WTC11 (cell line): ENCODE results near the gene CX3CL1. TPM values are rescaled to one million over a fixed set of nuclear protein-coding genes. Genes with fewer than 3 reads are reported as not detected.

Experiments
- ATAC-seq: fragments of 200-7000 bp; cut with Tn5 transposase; 2 replicates; pipeline ENCODE4 v1.10.0; 2021; ENCODE audit warnings: mild to moderate bottlenecking, moderate library complexity
- CTCF ChIA-PET: fragments of 300-600 bp; sonication (Branson Sonifier 250); formaldehyde crosslinking; loops from one replicate; lab custom pipeline; 2021; ENCODE audit warnings: antibody characterized with exemption; lab: Charles Lee
- POLR2A ChIA-PET: fragments of 350-600 bp; sonication (Branson Sonifier 250); formaldehyde crosslinking; loops from one replicate; lab custom pipeline; 2021; ENCODE audit warnings: antibody characterized with exemption; lab: Charles Lee
- DNase-seq: peaks from one replicate; pipeline ENCODE4 v3.0.0; 2021; ENCODE audit warnings: low spot score
- H3K27ac Mint-ChIP-seq: 2 replicates; pipeline ENCODE4 v1.8.0; 2021; ENCODE audit warnings: mixed read lengths
- H3K27me3 Mint-ChIP-seq: 2 replicates; pipeline ENCODE4 v1.8.0; 2021; ENCODE audit warnings: low read depth, mild to moderate bottlenecking, moderate library complexity, mixed read lengths
- H3K36me3 Mint-ChIP-seq: 2 replicates; pipeline ENCODE4 v1.8.0; 2021; ENCODE audit warnings: mixed read lengths
- H3K4me1 Mint-ChIP-seq: 2 replicates; pipeline ENCODE4 v1.8.0; 2022; ENCODE audit warnings: mixed read lengths
- H3K4me3 Mint-ChIP-seq: 2 replicates; pipeline ENCODE4 v1.8.0; 2021; ENCODE audit warnings: mild to moderate bottlenecking, moderate library complexity, mixed read lengths
- H3K9me3 Mint-ChIP-seq: 2 replicates; pipeline ENCODE4 v1.8.0; 2021; ENCODE audit warnings: mixed read lengths
- CREB1 ChIP-seq: sonication (generic); formaldehyde crosslinking; IDR thresholded peaks from 2 replicates; pipeline ENCODE4 v1.8.0; 2023; ENCODE audit warnings: mild to moderate bottlenecking, missing genetic modification reagents
- CREM ChIP-seq: sonication (generic); formaldehyde crosslinking; IDR thresholded peaks from 2 replicates; pipeline ENCODE4 v1.8.1; 2022; ENCODE audit warnings: mild to moderate bottlenecking, missing genetic modification reagents, moderate library complexity
- GABPB1 ChIP-seq: sonication (generic); formaldehyde crosslinking; IDR thresholded peaks from 2 replicates; pipeline ENCODE4 v1.8.1; 2023; ENCODE audit warnings: mild to moderate bottlenecking, missing genetic modification reagents
- HMGA2 ChIP-seq: fragments of 250-450 bp; sonication (Bioruptor Pico); IDR thresholded peaks from 2 replicates; pipeline ENCODE4 v1.4.0; 2021; ENCODE audit warnings: mild to moderate bottlenecking, moderate library complexity
- KAT7 ChIP-seq: sonication (generic); formaldehyde crosslinking; IDR thresholded peaks from 2 replicates; pipeline ENCODE4 v1.8.1; 2023; ENCODE audit warnings: missing genetic modification reagents, mild to moderate bottlenecking, borderline replicate concordance
- NFE2L1 ChIP-seq: sonication (generic); formaldehyde crosslinking; IDR thresholded peaks from 2 replicates; pipeline ENCODE4 v1.8.1; 2023; ENCODE audit warnings: missing genetic modification reagents
- OVOL2 ChIP-seq: fragments of 250-450 bp; sonication (Bioruptor Pico); IDR thresholded peaks from 2 replicates; pipeline ENCODE4 v1.9.0; 2021; ENCODE audit warnings: mild to moderate bottlenecking, borderline replicate concordance
- RORB ChIP-seq: fragments of 250-450 bp; sonication (Bioruptor Pico); IDR thresholded peaks from 2 replicates; pipeline ENCODE4 v1.9.0; 2021; ENCODE audit warnings: mild to moderate bottlenecking
- SMAD3 ChIP-seq: sonication (generic); formaldehyde crosslinking; IDR thresholded peaks from 2 replicates; pipeline ENCODE4 v1.8.0; 2022; ENCODE audit warnings: missing genetic modification reagents, mild to moderate bottlenecking, borderline replicate concordance
- SMAD4 ChIP-seq: sonication (generic); formaldehyde crosslinking; IDR thresholded peaks from 2 replicates; pipeline ENCODE4 v1.8.0; 2022; ENCODE audit warnings: mild to moderate bottlenecking, missing genetic modification reagents
- SP1 ChIP-seq: sonication (generic); formaldehyde crosslinking; conservative IDR thresholded peaks from 2 replicates; pipeline ENCODE4 v1.8.1; 2022; ENCODE audit warnings: missing genetic modification reagents
- ZNF232 ChIP-seq: sonication (generic); formaldehyde crosslinking; IDR thresholded peaks from 2 replicates; pipeline ENCODE4 v1.8.0; 2022; ENCODE audit warnings: mild to moderate bottlenecking, missing genetic modification reagents
- ZNF317 ChIP-seq: sonication (generic); formaldehyde crosslinking; IDR thresholded peaks from 2 replicates; pipeline ENCODE4 v1.8.1; 2023; ENCODE audit warnings: low read depth, mild to moderate bottlenecking, moderate library complexity, missing genetic modification reagents, borderline replicate concordance
- ZNF416 ChIP-seq: fragments of 250-450 bp; sonication (Bioruptor Pico); IDR thresholded peaks from 2 replicates; pipeline ENCODE4 v1.9.0; 2021; ENCODE audit warnings: mild to moderate bottlenecking, inconsistent platforms
- ZNF671 ChIP-seq: fragments of 250-450 bp; sonication (Bioruptor Pico); IDR thresholded peaks from 2 replicates; pipeline ENCODE4 v1.8.0; 2021; ENCODE audit warnings: mild to moderate bottlenecking
- total RNA-seq: library from RNA; stranded (reverse); gene quantifications from 3 replicates; pipeline ENCODE4 v1.2.3, GENCODE V29; 2021
- TF ChIP-seq, protein P1 (sequence below): sonication (generic); formaldehyde crosslinking; IDR thresholded peaks from 2 replicates; pipeline ENCODE4 v1.8.0; 2023; ENCODE audit warnings: missing genetic modification reagents, mild to moderate bottlenecking, borderline replicate concordance
- TF ChIP-seq, protein P2 (sequence below): fragments of 250-450 bp; sonication (Bioruptor Pico); conservative IDR thresholded peaks from 2 replicates; pipeline ENCODE4 v1.9.0; 2021; ENCODE audit warnings: mild to moderate bottlenecking
- TF ChIP-seq, protein P3 (sequence below): sonication (generic); formaldehyde crosslinking; IDR thresholded peaks from 2 replicates; pipeline ENCODE4 v1.8.1; 2023; ENCODE audit warnings: mild to moderate bottlenecking, missing genetic modification reagents, moderate library complexity
- TF ChIP-seq, protein P4 (sequence below): sonication (generic); formaldehyde crosslinking; IDR thresholded peaks from 2 replicates; pipeline ENCODE4 v1.8.0; 2022; ENCODE audit warnings: mild to moderate bottlenecking, missing genetic modification reagents
- TF ChIP-seq, protein P5 (sequence below): fragments of 250-450 bp; sonication (Bioruptor Pico); IDR thresholded peaks from 2 replicates; pipeline ENCODE4 v1.9.0; 2021; ENCODE audit warnings: mild to moderate bottlenecking, borderline replicate concordance
- TF ChIP-seq, protein P6 (sequence below): sonication (generic); formaldehyde crosslinking; IDR thresholded peaks from 2 replicates; pipeline ENCODE4 v1.8.1; 2022; ENCODE audit warnings: mild to moderate bottlenecking, moderate library complexity, missing genetic modification reagents

Gene CX3CL1
- total RNA-seq, 1 experiment from 2014 or later = 1.2 TPM

DNA sequence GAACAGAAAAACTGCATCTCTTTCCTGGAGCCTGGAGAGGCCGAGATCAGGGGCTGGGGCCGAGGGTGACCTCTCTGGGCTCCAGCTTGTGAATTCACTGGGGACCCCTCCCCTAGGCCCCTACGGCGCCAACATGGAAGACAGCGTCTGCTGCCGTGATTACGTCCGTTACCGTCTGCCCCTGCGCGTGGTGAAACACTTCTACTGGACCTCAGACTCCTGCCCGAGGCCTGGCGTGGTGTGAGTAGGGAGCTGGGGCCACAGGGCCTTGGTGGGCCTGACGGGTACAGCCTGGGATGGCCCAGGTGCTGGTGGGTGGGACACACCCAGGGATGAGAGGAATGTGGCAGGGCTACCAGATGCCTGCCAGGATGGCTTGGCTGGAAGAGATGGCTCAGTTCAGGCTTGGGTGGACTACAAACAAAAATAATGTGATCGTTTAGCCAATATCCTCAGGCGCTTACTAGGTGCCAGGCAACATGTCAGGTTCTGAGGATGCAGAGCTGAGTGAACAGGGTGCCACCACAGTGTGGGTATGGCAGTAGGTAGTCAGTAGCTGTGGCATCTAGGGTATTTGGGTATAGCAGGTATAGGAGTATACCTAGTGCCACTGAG, 11.9 kb upstream of the CX3CL1 start:
- Mint-ChIP-seq H3K27me3 (no peaks in the 10 kb centered on the region), H3K4me3 (no peak overlapping the region), H3K36me3 (no peaks in the 10 kb centered on the region), H3K4me1 (no peaks in the 10 kb centered on the region; the same call in 1 of the 2 replicates), H3K9me3 (no peaks in the 10 kb centered on the region), H3K27ac (no peak overlapping the region)
- DNase-seq (no peak), ATAC-seq (no peak)
- ChIA-PET CTCF (no interaction called here), POLR2A (no interaction called here)
- TF ChIP-seq, protein P1, sequence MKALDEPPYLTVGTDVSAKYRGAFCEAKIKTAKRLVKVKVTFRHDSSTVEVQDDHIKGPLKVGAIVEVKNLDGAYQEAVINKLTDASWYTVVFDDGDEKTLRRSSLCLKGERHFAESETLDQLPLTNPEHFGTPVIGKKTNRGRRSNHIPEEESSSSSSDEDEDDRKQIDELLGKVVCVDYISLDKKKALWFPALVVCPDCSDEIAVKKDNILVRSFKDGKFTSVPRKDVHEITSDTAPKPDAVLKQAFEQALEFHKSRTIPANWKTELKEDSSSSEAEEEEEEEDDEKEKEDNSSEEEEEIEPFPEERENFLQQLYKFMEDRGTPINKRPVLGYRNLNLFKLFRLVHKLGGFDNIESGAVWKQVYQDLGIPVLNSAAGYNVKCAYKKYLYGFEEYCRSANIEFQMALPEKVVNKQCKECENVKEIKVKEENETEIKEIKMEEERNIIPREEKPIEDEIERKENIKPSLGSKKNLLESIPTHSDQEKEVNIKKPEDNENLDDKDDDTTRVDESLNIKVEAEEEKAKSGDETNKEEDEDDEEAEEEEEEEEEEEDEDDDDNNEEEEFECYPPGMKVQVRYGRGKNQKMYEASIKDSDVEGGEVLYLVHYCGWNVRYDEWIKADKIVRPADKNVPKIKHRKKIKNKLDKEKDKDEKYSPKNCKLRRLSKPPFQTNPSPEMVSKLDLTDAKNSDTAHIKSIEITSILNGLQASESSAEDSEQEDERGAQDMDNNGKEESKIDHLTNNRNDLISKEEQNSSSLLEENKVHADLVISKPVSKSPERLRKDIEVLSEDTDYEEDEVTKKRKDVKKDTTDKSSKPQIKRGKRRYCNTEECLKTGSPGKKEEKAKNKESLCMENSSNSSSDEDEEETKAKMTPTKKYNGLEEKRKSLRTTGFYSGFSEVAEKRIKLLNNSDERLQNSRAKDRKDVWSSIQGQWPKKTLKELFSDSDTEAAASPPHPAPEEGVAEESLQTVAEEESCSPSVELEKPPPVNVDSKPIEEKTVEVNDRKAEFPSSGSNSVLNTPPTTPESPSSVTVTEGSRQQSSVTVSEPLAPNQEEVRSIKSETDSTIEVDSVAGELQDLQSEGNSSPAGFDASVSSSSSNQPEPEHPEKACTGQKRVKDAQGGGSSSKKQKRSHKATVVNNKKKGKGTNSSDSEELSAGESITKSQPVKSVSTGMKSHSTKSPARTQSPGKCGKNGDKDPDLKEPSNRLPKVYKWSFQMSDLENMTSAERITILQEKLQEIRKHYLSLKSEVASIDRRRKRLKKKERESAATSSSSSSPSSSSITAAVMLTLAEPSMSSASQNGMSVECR (CRISPR knock-in tag) = no peak
- TF ChIP-seq OVOL2 (CRISPR knock-in tag) (no peak), KAT7 (CRISPR knock-in tag) (no peak), SMAD4 (no peak), ZNF416 (CRISPR knock-in tag) (no peak)
- TF ChIP-seq, protein P2, sequence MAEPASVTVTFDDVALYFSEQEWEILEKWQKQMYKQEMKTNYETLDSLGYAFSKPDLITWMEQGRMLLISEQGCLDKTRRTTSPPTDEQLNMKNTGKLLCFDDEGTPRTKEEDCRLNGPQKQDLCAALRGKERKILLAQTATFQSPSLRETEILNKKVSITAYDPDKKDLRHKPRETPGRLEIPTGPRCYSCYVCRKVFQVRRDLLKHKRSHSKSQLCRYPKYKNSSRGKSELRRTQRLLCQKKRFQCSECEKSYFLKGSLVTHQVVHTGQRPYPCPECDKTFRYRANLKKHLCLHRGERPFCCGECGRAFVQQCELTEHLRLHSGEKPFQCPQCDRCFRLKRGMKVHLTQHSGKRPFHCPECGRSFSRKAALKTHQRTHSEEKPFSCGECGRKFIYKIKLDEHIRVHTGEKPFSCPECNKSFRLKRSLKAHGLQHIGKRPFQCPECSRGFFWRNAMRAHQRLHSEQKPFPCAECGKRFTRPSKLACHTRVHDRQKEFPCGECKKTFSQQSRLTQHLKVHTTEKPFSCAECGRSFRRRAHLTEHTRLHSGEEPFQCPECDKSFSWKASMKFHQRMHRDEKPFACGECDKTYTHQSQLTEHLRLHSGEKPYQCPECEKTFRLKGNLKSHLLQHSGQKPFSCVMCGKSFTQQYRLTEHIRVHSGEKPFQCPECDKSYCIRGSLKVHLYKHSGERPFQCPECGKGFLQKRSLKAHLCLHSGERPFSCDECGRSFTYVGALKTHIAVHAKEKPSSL (CRISPR knock-in tag) = no peak

DNA sequence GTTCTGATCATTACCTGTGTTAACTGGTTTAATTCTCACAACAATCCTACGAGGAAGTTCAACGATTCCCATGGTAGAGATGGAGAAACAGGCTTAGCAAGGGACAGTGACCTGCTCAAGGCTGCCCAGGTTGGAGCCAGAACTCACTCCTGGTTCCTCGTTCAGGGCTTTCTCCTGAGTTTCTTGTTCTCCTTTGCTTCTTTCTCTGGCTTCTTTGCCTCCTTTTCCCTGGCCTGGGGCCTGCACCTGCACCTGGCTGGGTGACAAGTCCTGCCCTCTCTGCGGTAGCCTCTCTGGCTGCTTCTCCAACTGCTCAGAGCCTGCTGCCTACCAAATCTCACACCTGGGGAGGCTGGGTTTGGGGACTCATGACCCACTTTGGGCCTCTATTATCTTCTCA, 10.9 kb upstream of the CX3CL1 start:
- TF ChIP-seq CREM = no peak
- no peak for TF ChIP-seq SMAD3 (CRISPR knock-in tag)
- no peak for TF ChIP-seq ZNF671 (CRISPR knock-in tag)
- TF ChIP-seq, protein P3, sequence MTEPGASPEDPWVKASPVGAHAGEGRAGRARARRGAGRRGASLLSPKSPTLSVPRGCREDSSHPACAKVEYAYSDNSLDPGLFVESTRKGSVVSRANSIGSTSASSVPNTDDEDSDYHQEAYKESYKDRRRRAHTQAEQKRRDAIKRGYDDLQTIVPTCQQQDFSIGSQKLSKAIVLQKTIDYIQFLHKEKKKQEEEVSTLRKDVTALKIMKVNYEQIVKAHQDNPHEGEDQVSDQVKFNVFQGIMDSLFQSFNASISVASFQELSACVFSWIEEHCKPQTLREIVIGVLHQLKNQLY (CRISPR knock-in tag) = no peak
- TF ChIP-seq CREB1 = no peak
- TF ChIP-seq, protein P4, sequence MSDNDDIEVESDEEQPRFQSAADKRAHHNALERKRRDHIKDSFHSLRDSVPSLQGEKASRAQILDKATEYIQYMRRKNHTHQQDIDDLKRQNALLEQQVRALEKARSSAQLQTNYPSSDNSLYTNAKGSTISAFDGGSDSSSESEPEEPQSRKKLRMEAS (CRISPR knock-in tag) = no peak
- TF ChIP-seq RORB (CRISPR knock-in tag) = no peak
- TF ChIP-seq, all 79 proteins: peak for 0

DNA sequence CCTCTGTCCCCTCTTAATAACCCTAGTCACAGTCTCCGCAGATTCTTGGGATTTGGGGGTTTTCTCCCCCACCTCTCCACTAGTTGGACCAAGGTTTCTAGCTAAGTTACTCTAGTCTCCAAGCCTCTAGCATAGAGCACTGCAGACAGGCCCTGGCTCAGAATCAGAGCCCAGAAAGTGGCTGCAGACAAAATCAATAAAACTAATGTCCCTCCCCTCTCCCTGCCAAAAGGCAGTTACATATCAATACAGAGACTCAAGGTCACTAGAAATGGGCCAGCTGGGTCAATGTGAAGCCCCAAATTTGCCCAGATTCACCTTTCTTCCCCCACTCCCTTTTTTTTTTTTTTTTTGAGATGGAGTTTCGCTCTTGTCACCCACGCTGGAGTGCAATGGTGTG, 8.1 kb upstream of the CX3CL1 start:
- no peak overlapping the region for H3K4me3 Mint-ChIP-seq
- no peaks in the 10 kb centered on the region for H3K9me3 Mint-ChIP-seq
- no peaks in the 10 kb centered on the region for H3K4me1 Mint-ChIP-seq
- no peak for ATAC-seq
- ChIA-PET POLR2A (no interaction called here), CTCF (interaction anchor here (1.5 kb wide), 1 partner anchor 53 kb away, joined by 6 read pairs; no protein-coding TSS in a partner anchor)
- DNase-seq = no peak
- H3K27me3 Mint-ChIP-seq = no peaks in the 10 kb centered on the region
- no peaks in the 10 kb centered on the region for H3K36me3 Mint-ChIP-seq
- no peak overlapping the region for H3K27ac Mint-ChIP-seq
- TF ChIP-seq NFE2L1 (CRISPR knock-in tag) = no peak
- TF ChIP-seq, protein P5, sequence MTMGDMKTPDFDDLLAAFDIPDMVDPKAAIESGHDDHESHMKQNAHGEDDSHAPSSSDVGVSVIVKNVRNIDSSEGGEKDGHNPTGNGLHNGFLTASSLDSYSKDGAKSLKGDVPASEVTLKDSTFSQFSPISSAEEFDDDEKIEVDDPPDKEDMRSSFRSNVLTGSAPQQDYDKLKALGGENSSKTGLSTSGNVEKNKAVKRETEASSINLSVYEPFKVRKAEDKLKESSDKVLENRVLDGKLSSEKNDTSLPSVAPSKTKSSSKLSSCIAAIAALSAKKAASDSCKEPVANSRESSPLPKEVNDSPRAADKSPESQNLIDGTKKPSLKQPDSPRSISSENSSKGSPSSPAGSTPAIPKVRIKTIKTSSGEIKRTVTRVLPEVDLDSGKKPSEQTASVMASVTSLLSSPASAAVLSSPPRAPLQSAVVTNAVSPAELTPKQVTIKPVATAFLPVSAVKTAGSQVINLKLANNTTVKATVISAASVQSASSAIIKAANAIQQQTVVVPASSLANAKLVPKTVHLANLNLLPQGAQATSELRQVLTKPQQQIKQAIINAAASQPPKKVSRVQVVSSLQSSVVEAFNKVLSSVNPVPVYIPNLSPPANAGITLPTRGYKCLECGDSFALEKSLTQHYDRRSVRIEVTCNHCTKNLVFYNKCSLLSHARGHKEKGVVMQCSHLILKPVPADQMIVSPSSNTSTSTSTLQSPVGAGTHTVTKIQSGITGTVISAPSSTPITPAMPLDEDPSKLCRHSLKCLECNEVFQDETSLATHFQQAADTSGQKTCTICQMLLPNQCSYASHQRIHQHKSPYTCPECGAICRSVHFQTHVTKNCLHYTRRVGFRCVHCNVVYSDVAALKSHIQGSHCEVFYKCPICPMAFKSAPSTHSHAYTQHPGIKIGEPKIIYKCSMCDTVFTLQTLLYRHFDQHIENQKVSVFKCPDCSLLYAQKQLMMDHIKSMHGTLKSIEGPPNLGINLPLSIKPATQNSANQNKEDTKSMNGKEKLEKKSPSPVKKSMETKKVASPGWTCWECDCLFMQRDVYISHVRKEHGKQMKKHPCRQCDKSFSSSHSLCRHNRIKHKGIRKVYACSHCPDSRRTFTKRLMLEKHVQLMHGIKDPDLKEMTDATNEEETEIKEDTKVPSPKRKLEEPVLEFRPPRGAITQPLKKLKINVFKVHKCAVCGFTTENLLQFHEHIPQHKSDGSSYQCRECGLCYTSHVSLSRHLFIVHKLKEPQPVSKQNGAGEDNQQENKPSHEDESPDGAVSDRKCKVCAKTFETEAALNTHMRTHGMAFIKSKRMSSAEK = no peak
- TF ChIP-seq, protein P6, sequence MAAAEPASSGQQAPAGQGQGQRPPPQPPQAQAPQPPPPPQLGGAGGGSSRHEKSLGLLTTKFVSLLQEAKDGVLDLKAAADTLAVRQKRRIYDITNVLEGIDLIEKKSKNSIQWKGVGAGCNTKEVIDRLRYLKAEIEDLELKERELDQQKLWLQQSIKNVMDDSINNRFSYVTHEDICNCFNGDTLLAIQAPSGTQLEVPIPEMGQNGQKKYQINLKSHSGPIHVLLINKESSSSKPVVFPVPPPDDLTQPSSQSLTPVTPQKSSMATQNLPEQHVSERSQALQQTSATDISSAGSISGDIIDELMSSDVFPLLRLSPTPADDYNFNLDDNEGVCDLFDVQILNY (CRISPR knock-in tag) = no peak
- TF ChIP-seq ZNF232 = no peak
- no peak for TF ChIP-seq SP1 (CRISPR knock-in tag)
- TF ChIP-seq ZNF317 (CRISPR knock-in tag) = no peak
- TF ChIP-seq GABPB1 (CRISPR knock-in tag) = no peak
- TF ChIP-seq HMGA2 (CRISPR knock-in tag) = no peak

More for the DNA sequence above, 10.9 kb upstream of the CX3CL1 start:
- Mint-ChIP-seq H3K4me3 (no peak overlapping the region), H3K36me3 (no peaks in the 10 kb centered on the region), H3K9me3 (no peaks in the 10 kb centered on the region), H3K27ac (no peak overlapping the region), H3K27me3 (no peaks in the 10 kb centered on the region), H3K4me1 (no peaks in the 10 kb centered on the region; the same call in 1 of the 2 replicates)
- POLR2A ChIA-PET = no interaction called here
- DNase-seq (no peak), ATAC-seq (no peak)
- CTCF ChIA-PET = no interaction called here
